ENCODE data around the gene KLKB1.
A peak's percentile ranks its signal among the peaks of the same experiment; 100 is the strongest.
"Not testable (repeated sequence)": the region's sequence is repeated elsewhere in the genome, so short reads cannot be mapped to it uniquely, and the experiment has no call there.

KLKB1 gene

GRCh38 chr4:186265683-186266652 is 38.7 kb downstream of the KLKB1 start, which contains the start of gene F11:
TSS of gene F11 (plus strand) at chr4:186266189. CDS start at chr4:186267137, 948 bp downstream.
- no peak for DNase-seq (ENCODE audit: low spot score)

- DNase-seq (ENCODE audit: low spot score), result no peak
Measured at GRCh38 chr4:186266729-186267456, 39.6 kb downstream of the KLKB1 start.

GRCh38 chr4:186271081-186271678 is 43.9 kb downstream of the KLKB1 start:
- DNase-seq (ENCODE audit: low spot score), result no peak

GRCh38 chr4:186272699-186273391 is 45.5 kb downstream of the KLKB1 start:
- DNase-seq (ENCODE audit: low spot score), result no peak

- DNase-seq (ENCODE audit: low spot score), result not testable (repeated sequence)
Measured at GRCh38 chr4:186273392-186273789, 46.1 kb downstream of the KLKB1 start.

GRCh38 chr4:186283311-186283710 is 56.0 kb downstream of the KLKB1 start:
- DNase-seq (ENCODE audit: low spot score), result no peak

GRCh38 chr4:186285147-186285546 is 57.8 kb downstream of the KLKB1 start:
- DNase-seq (ENCODE audit: low spot score), result no peak

GRCh38 chr4:186286581-186286980 is 59.3 kb downstream of the KLKB1 start:
- DNase-seq (ENCODE audit: low spot score), result no peak

GRCh38 chr4:186291256-186291890 is 64.1 kb downstream of the KLKB1 start:
- DNase-seq (ENCODE audit: low spot score), result no peak

- no peak for DNase-seq (ENCODE audit: low spot score)
Measured at GRCh38 chr4:186294160-186294559, 66.9 kb downstream of the KLKB1 start.

GRCh38 chr4:186296481-186296880 is 69.2 kb downstream of the KLKB1 start:
- no peak for DNase-seq (ENCODE audit: low spot score)

- DNase-seq (ENCODE audit: low spot score), result peak; percentile 3
Measured at GRCh38 chr4:186297013-186297645, 69.8 kb downstream of the KLKB1 start.

GRCh38 chr4:186298031-186298647 is 70.8 kb downstream of the KLKB1 start:
- DNase-seq (ENCODE audit: low spot score), result no peak

- no peak for DNase-seq (ENCODE audit: low spot score)
Measured at GRCh38 chr4:186299291-186299690, 72.0 kb downstream of the KLKB1 start.

GRCh38 chr4:186300659-186301390 is 73.5 kb downstream of the KLKB1 start:
- no peak for DNase-seq (ENCODE audit: low spot score)

- DNase-seq (ENCODE audit: low spot score), result no peak
Measured at GRCh38 chr4:186304216-186304615, 76.9 kb downstream of the KLKB1 start.

GRCh38 chr4:186304866-186305505 is 77.7 kb downstream of the KLKB1 start:
- no peak for DNase-seq (ENCODE audit: low spot score)

GRCh38 chr4:186307497-186307896 is 80.2 kb downstream of the KLKB1 start:
- DNase-seq (ENCODE audit: low spot score), result no peak

- DNase-seq (ENCODE audit: low spot score), result no peak
Measured at GRCh38 chr4:186307916-186308315, 80.6 kb downstream of the KLKB1 start.
